ENCODE data around the gene DRC1. TPM values are rescaled to one million over a fixed set of nuclear protein-coding genes. Genes with fewer than 3 reads are reported as not detected.

Gene DRC1
- total RNA-seq, 2 donors from 2014 or later = not detected

DNA sequence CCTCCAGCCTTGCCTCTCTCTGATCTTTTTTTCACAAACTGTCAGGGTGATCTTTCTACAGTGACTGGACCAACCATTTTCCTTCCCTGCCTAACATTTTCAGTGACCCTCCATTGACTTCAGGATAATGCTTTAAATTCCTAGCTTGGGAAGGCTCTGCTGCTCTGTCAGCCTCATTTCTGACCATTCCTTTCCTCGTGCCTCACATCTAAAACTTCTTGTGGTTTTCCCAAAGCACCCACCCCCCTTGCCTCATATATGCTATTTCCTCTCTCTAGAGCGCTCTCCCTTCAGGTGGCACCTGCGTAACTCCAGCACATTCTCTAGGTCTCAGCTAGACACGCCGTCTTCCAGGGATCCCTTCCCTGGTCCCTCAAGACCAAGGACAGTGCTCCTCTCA, 37.2 kb downstream of the DRC1 start:
- ATAC-seq (no peak), DNase-seq (ENCODE audit: low spot score) (no peak)
- Mint-ChIP-seq H3K27ac (no peak overlapping the region), H3K9me3 (no peaks in the 10 kb centered on the region), H3K4me1 (ENCODE audit: low read depth in 2 of 2) (no peaks in the 10 kb centered on the region), H3K27me3 (peaks cover 6 to 9% of the 10 kb centered on the region in 2 donors), H3K4me3 (no peak overlapping the region), H3K36me3 (no peaks in the 10 kb centered on the region)

DNA sequence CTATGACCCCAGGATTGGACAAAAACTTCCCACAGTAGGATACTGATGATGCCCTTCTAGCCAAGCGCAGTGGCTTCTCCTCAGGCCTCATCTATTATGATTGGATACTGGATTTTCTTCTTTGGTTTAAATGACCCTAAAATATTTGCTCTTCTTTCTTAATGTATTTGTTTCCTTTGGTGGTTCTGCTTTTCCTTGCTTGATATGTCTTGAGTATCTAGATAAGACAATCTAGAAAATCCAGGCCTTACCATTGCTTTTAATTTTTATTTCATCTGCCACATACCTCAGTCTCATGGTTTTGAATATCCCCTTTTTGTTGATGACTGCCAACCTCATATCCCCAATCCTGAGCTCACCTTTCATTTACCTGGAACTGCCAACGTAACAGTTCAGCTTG, 40.6 kb downstream of the DRC1 start:
- DNase-seq (ENCODE audit: low spot score) = no peak
- Mint-ChIP-seq H3K4me3 (no peak overlapping the region), H3K9me3 (no peaks in the 10 kb centered on the region), H3K36me3 (no peaks in the 10 kb centered on the region), H3K4me1 (ENCODE audit: low read depth in 2 of 2) (no peaks in the 10 kb centered on the region), H3K27me3 (peaks cover 8 to 9% of the 10 kb centered on the region in 2 donors), H3K27ac (no peak overlapping the region)
- ATAC-seq = no peak

GRCh38 chr2:26442707-26443106, 41.0 kb downstream of the DRC1 start:
- ATAC-seq (no peak), DNase-seq (ENCODE audit: low spot score) (no peak)
- Mint-ChIP-seq H3K27me3 (peaks cover 8 to 9% of the 10 kb centered on the region in 2 donors), H3K4me1 (ENCODE audit: low read depth in 2 of 2) (no peaks in the 10 kb centered on the region), H3K27ac (no peak overlapping the region), H3K36me3 (no peaks in the 10 kb centered on the region), H3K9me3 (no peaks in the 10 kb centered on the region), H3K4me3 (no peak overlapping the region)

GRCh38 chr2:26444236-26444635, 42.5 kb downstream of the DRC1 start:
- DNase-seq (ENCODE audit: low spot score) (no peak), ATAC-seq (no peak)
- Mint-ChIP-seq H3K27ac (no peak overlapping the region), H3K36me3 (no peaks in the 10 kb centered on the region), H3K4me3 (no peak overlapping the region), H3K4me1 (ENCODE audit: low read depth in 2 of 2) (no peaks in the 10 kb centered on the region), H3K9me3 (no peaks in the 10 kb centered on the region), H3K27me3 (peaks cover 3 to 6% of the 10 kb centered on the region in 2 donors)

GRCh38 chr2:26448651-26449050, 46.9 kb downstream of the DRC1 start:
- H3K27ac Mint-ChIP-seq = no peak overlapping the region
- peaks cover 8 to 17% of the 10 kb centered on the region in 2 donors for H3K27me3 Mint-ChIP-seq

GRCh38 chr2:26449278-26450030, 47.7 kb downstream of the DRC1 start:
- H3K27me3 Mint-ChIP-seq = peaks cover 7 to 20% of the 10 kb centered on the region in 2 donors
- H3K36me3 Mint-ChIP-seq = no peaks in the 10 kb centered on the region
- H3K9me3 Mint-ChIP-seq = no peaks in the 10 kb centered on the region
- no peak overlapping the region for H3K4me3 Mint-ChIP-seq
- H3K27ac Mint-ChIP-seq = no peak overlapping the region
- no peak for DNase-seq (ENCODE audit: low spot score)
- H3K4me1 Mint-ChIP-seq (ENCODE audit: low read depth in 2 of 2) = no peaks in the 10 kb centered on the region
- peak; percentile 43 to 56 for ATAC-seq

More at GRCh38 chr2:26448651-26449050, 46.9 kb downstream of the DRC1 start:
- ATAC-seq (peak; percentile 55 to 61), DNase-seq (ENCODE audit: low spot score) (no peak)
- no peak overlapping the region for H3K4me3 Mint-ChIP-seq
- no peaks in the 10 kb centered on the region for H3K36me3 Mint-ChIP-seq
- H3K9me3 Mint-ChIP-seq = no peaks in the 10 kb centered on the region
- H3K4me1 Mint-ChIP-seq (ENCODE audit: low read depth in 2 of 2) = no peaks in the 10 kb centered on the region

DNA sequence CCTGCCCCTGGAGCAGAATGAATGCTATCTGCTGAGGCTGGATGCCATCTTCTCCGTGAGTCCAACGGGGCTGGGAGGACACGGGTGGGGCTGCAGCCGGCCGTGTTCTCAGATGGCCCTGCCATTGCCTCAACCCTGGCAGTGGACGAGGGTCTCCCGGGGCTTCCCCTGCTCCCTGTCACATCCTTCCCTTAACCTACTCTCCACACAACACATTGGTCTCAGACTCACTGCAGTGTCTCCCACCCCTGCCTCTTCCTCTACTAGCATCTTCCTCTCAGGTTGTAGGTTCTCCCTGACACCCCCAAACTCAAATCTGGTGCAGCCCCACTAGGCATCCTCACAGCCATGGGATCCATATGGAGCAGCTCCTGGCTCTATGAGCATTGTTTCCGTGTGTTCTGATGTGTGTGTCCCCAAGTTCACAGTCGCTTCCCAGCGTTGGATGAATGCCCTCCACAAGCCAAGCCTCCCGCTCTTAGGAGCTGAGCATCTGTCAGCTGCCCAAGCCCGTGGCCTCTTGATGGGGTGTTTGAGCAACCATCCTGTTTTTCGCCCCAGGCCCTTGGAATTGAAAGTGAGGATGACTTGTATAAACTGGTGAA, 48.4 kb downstream of the DRC1 start:
- Mint-ChIP-seq H3K36me3 (no peaks in the 10 kb centered on the region), H3K27me3 (peaks cover 7 to 20% of the 10 kb centered on the region in 2 donors), H3K4me1 (ENCODE audit: low read depth in 2 of 2) (no peaks in the 10 kb centered on the region), H3K27ac (no peak overlapping the region), H3K4me3 (no peak overlapping the region), H3K9me3 (no peaks in the 10 kb centered on the region)
- ATAC-seq = no peak
- no peak for DNase-seq (ENCODE audit: low spot score)

- H3K36me3 Mint-ChIP-seq = no peaks in the 10 kb centered on the region
- peaks cover 7 to 20% of the 10 kb centered on the region in 2 donors for H3K27me3 Mint-ChIP-seq
- ATAC-seq (no peak), DNase-seq (ENCODE audit: low spot score) (no peak)
- no peaks in the 10 kb centered on the region for H3K9me3 Mint-ChIP-seq
- no peaks in the 10 kb centered on the region for H3K4me1 Mint-ChIP-seq (ENCODE audit: low read depth in 2 of 2)
- H3K4me3 Mint-ChIP-seq = no peak overlapping the region
- no peak overlapping the region for H3K27ac Mint-ChIP-seq
These were observed 50.0 kb downstream of the DRC1 start for GRCh38 chr2:26451700-26452099.

- Mint-ChIP-seq H3K4me1 (ENCODE audit: low read depth in 2 of 2) (no peaks in the 10 kb centered on the region), H3K27me3 (peaks cover 7 to 20% of the 10 kb centered on the region in 2 donors), H3K9me3 (no peaks in the 10 kb centered on the region), H3K27ac (no peak overlapping the region), H3K36me3 (no peaks in the 10 kb centered on the region), H3K4me3 (no peak overlapping the region)
- no peak for ATAC-seq
- DNase-seq (ENCODE audit: low spot score) = no peak
These were observed 52.0 kb downstream of the DRC1 start for GRCh38 chr2:26453421-26454329.

DNA sequence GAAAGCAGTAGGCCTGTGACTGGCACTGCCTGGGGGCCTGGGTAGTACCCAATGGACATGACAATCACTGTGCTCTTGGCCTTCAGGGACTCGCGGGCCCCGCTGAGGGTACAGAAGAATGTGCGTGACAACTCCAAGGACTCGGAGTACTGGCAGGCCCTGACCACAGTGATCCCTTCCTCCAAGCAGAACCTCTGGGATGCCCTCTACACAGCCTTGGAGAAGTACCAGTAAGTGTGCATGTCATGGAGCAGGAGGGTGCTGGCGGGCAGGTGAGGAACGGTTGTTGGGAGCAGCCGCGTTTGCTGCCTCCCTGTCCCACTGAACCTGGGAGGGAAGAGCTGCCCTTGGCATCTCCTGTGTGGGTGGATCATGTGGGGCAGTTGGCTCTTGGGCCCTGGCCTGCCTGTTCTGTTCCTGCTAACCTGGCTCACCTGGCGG, 52.9 kb downstream of the DRC1 start:
- Mint-ChIP-seq H3K9me3 (no peaks in the 10 kb centered on the region), H3K36me3 (no peaks in the 10 kb centered on the region), H3K4me3 (no peak overlapping the region), H3K27ac (no peak overlapping the region), H3K27me3 (peaks cover 5 to 20% of the 10 kb centered on the region in 2 donors), H3K4me1 (ENCODE audit: low read depth in 2 of 2) (no peaks in the 10 kb centered on the region)
- DNase-seq (ENCODE audit: low spot score) (no peak), ATAC-seq (no peak)

DNA sequence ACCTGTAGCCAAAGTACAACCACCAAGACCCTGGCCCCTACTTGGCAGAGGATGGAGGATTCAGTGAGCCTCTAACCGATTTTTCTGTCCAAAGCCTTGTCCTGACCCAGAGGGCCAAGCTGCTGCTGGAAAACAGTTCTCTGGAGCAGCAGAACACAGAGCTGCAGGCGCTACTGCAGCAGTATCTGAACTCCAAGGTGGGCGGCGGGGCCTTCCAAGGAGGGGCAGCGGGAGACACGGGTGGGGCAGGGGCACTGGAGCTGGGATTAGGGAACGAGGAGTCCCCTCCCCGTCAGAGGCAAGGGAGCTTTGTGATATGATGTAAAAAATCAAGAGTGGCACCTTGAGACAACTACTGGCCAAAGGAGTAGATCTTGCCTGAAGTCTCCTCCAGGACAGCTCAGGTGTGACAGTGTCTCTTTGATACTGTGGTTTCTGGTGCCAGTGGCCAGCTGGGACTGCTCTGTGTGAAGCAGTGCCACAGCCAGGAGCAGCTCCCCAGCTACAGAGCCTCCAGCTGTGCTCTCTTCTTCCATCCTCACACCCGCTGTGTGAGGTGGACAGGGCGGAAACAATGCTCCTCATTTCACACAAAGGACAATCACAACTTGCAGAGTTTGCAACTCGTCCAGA, 53.4 kb downstream of the DRC1 start:
- no peak overlapping the region for H3K27ac Mint-ChIP-seq
- no peaks in the 10 kb centered on the region for H3K4me1 Mint-ChIP-seq (ENCODE audit: low read depth in 2 of 2)
- H3K27me3 Mint-ChIP-seq = peaks cover 4 to 20% of the 10 kb centered on the region in 2 donors
- H3K9me3 Mint-ChIP-seq = no peaks in the 10 kb centered on the region
- no peak overlapping the region for H3K4me3 Mint-ChIP-seq
- no peak for DNase-seq (ENCODE audit: low spot score)
- ATAC-seq = no peak
- H3K36me3 Mint-ChIP-seq = no peaks in the 10 kb centered on the region

GRCh38 chr2:26455670-26456439, 54.1 kb downstream of the DRC1 start:
- ATAC-seq (peak in 1 of 2 donors; percentile 12), DNase-seq (ENCODE audit: low spot score) (no peak)
- no peaks in the 10 kb centered on the region for H3K9me3 Mint-ChIP-seq
- no peaks in the 10 kb centered on the region for H3K4me1 Mint-ChIP-seq (ENCODE audit: low read depth in 2 of 2)
- H3K27ac Mint-ChIP-seq = no peak overlapping the region
- peaks cover 2 to 20% of the 10 kb centered on the region in 2 donors for H3K27me3 Mint-ChIP-seq
- H3K4me3 Mint-ChIP-seq = no peak overlapping the region
- H3K36me3 Mint-ChIP-seq = no peaks in the 10 kb centered on the region
